Hepatocyte (in vitro differentiated cells): ENCODE results near the gene PDXDC1. TPM values are rescaled to one million over a fixed set of nuclear protein-coding genes. Genes with fewer than 3 reads are reported as not detected.
"Not testable (repeated sequence)": the region's sequence is repeated elsewhere in the genome, so short reads cannot be mapped to it uniquely, and the experiment has no call there.

Source experiments
- DNase-seq: peaks from one replicate; pipeline ENCODE4 v3.0.0-alpha.2; 2016; ENCODE audit warnings: low spot score
- H2AFZ ChIP-seq: fragments of 200-600 bp; sonication (generic); 2 replicates; pipeline ENCODE4 v1.6.0; 2016; ENCODE audit warnings: antibody characterized with exemption, mild to moderate bottlenecking
- H3K27ac ChIP-seq: fragments of 200-600 bp; sonication (generic); 2 replicates; pipeline ENCODE4 v1.5.1; 2016; ENCODE audit warnings: mild to moderate bottlenecking
- H3K27me3 ChIP-seq: fragments of 200-600 bp; sonication (generic); 2 replicates; pipeline ENCODE4 v1.6.1; 2016
- H3K36me3 ChIP-seq: fragments of 200-600 bp; sonication (generic); replicated peaks from 2 replicates; pipeline ENCODE4 v1.5.1; 2016; ENCODE audit warnings: low read depth; ENCODE audit not compliant: insufficient read depth
- H3K4me1 ChIP-seq: fragments of 200-600 bp; sonication (generic); 2 replicates; pipeline ENCODE4 v1.5.1; 2016; ENCODE audit warnings: mild to moderate bottlenecking, moderate library complexity; ENCODE audit not compliant: insufficient read depth
- H3K4me2 ChIP-seq: fragments of 200-600 bp; sonication (generic); 2 replicates; pipeline ENCODE4 v1.6.0; 2016
- H3K4me3 ChIP-seq: fragments of 200-600 bp; sonication (generic); 2 replicates; pipeline ENCODE4 v1.5.1; 2016; ENCODE audit warnings: mild to moderate bottlenecking
- H3K79me2 ChIP-seq: fragments of 200-600 bp; sonication (generic); 2 replicates; pipeline ENCODE4 v1.6.0; 2017; ENCODE audit warnings: mild to moderate bottlenecking
- H3K9me2 ChIP-seq: fragments of 200-600 bp; sonication (generic); replicated peaks from 2 replicates; pipeline ENCODE4 v1.6.0; 2017; ENCODE audit warnings: mild to moderate bottlenecking; ENCODE audit not compliant: insufficient read depth
- H3K9me3 ChIP-seq: fragments of 200-600 bp; sonication (generic); 2 replicates; pipeline ENCODE4 v1.5.1; 2016; ENCODE audit warnings: low read depth, mild to moderate bottlenecking
- H4K20me1 ChIP-seq: fragments of 200-600 bp; sonication (generic); 2 replicates; pipeline ENCODE4 v1.6.0; 2016; ENCODE audit warnings: mild to moderate bottlenecking; ENCODE audit not compliant: insufficient read depth, poor library complexity, severe bottlenecking
- WGBS: methylation state at CpG from one replicate; pipeline ENCODE4 v1.1.6; 2016; ENCODE audit warnings: low lambda C conversion rate; ENCODE audit errors: missing lambda C conversion rate; 5-methylcytosine and 5-hydroxymethylcytosine counted together
- polyA plus RNA-seq: library from polyadenylated mRNA; unstranded; fragments of >200 nt; fragmentation: Nextera tagmentation; extraction: Ambion mirVana; gene quantifications from 2 replicates; pipeline ENCODE4 v1.2.1, GENCODE V29; 2016
- total RNA-seq: library from RNA; depleted of rRNA; stranded (reverse); fragments of >200 nt; gene quantifications from 2 replicates; pipeline ENCODE4 v1.2.3, GENCODE V29; 2014

Gene PDXDC1
- total and polyA plus RNA-seq, 2 experiments from 2014 or later: 141 to 146 TPM

GRCh38 chr16:14996702-14997101, 21.9 kb downstream of the PDXDC1 start:
- not testable (repeated sequence) for H3K4me2 ChIP-seq, H3K27me3 ChIP-seq, H2AFZ ChIP-seq, H3K9me3 ChIP-seq, H3K4me1 ChIP-seq, H3K27ac ChIP-seq, H3K9me2 ChIP-seq, H3K4me3 ChIP-seq, DNase-seq, H3K36me3 ChIP-seq
- Histone ChIP-seq H4K20me1 (peaks cover 64% of the 10 kb centered on the region), H3K79me2 (peaks cover 82% of the 10 kb centered on the region)
- WGBS: 97% methylated on average over 6 of the region's 6 CpGs

- not testable (repeated sequence) for H3K27me3 ChIP-seq, H2AFZ ChIP-seq, H3K4me3 ChIP-seq, H3K9me2 ChIP-seq, H3K4me2 ChIP-seq, DNase-seq, H3K27ac ChIP-seq, H3K4me1 ChIP-seq, H3K9me3 ChIP-seq, H3K36me3 ChIP-seq
- 97% methylated on average over 7 of the region's 7 CpGs for whole genome bisulfite sequencing
- Histone ChIP-seq H4K20me1 (peaks cover 51% of the 10 kb centered on the region), H3K79me2 (peaks cover 73% of the 10 kb centered on the region)
These were observed 23.5 kb downstream of the PDXDC1 start for GRCh38 chr16:14998300-14998699.

GRCh38 chr16:14999845-15000244, 25.0 kb downstream of the PDXDC1 start:
- H3K36me3 ChIP-seq, DNase-seq, H3K4me1 ChIP-seq, H2AFZ ChIP-seq, H3K9me3 ChIP-seq, H3K9me2 ChIP-seq, H3K27ac ChIP-seq, H3K27me3 ChIP-seq, H3K4me2 ChIP-seq, H3K4me3 ChIP-seq: not testable (repeated sequence)
- peaks cover 38% of the 10 kb centered on the region for H4K20me1 ChIP-seq
- 92% methylated on average over 3 of the region's 3 CpGs for WGBS
- peaks cover 71% of the 10 kb centered on the region for H3K79me2 ChIP-seq

DNA sequence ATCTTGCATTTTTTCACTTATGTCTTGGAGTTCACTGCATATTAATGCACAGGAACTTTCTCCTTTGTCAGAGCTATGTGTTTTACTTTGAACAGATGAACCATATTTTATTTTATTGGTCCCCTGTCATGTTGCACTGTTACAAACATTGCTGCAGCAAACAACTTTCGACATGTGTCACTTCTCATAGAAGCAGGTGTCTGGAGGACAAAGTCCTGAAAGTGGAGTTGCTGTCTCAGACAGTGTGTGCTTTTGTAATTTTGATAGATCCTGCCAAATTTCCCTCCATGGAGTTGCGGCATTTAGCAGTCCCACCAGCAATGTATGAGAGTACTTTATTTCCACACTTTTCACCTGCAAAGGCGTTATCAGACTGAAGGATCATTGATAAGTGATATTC, 27.6 kb downstream of the PDXDC1 start:
- not testable (repeated sequence) for H3K27me3 ChIP-seq, H3K9me3 ChIP-seq, H3K36me3 ChIP-seq, H3K9me2 ChIP-seq, H3K4me2 ChIP-seq, H3K4me3 ChIP-seq, DNase-seq, H3K27ac ChIP-seq, H2AFZ ChIP-seq, H3K4me1 ChIP-seq
- peaks cover 59% of the 10 kb centered on the region for H3K79me2 ChIP-seq
- WGBS: 80% methylated on average over 1 of the region's 3 CpGs
- peaks cover 22% of the 10 kb centered on the region for H4K20me1 ChIP-seq

- not testable (repeated sequence) for H3K27me3 ChIP-seq, H3K27ac ChIP-seq, H2AFZ ChIP-seq, H3K9me2 ChIP-seq, DNase-seq, H3K4me1 ChIP-seq, H3K4me2 ChIP-seq, H3K9me3 ChIP-seq, H3K4me3 ChIP-seq, H3K36me3 ChIP-seq
- peaks cover 58% of the 10 kb centered on the region for H3K79me2 ChIP-seq
- peaks cover 14% of the 10 kb centered on the region for H4K20me1 ChIP-seq
- WGBS: 85% methylated on average over 5 of the region's 5 CpGs
These were observed 30.7 kb downstream of the PDXDC1 start for GRCh38 chr16:15005357-15006132.

DNA sequence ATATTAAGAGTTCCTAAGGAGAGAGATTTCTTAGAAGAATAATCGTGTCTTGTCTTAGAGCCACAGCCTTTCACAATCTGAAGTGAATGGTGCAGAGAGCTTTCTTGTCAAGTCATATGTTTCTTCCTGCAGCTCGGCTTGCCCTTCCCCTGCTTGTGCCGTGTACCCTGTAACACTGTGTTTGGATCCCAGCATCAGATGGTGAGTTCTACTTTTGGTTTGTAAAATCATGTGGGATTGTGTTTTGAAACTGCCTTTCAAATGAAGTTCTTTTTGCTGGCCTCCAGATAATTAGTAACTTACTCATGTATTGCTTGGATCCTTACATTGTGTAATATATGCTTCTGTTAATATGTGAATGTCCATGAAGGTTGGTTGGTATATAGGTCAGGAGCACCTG, 33.8 kb downstream of the PDXDC1 start:
- H3K27me3 ChIP-seq, H3K4me3 ChIP-seq, H3K4me2 ChIP-seq, H3K4me1 ChIP-seq, H3K36me3 ChIP-seq, H3K9me2 ChIP-seq, H4K20me1 ChIP-seq, DNase-seq, H2AFZ ChIP-seq, H3K9me3 ChIP-seq, H3K27ac ChIP-seq: not testable (repeated sequence)
- WGBS: 95% methylated on average over 3 of the region's 3 CpGs
- H3K79me2 ChIP-seq: peaks cover 50% of the 10 kb centered on the region

DNA sequence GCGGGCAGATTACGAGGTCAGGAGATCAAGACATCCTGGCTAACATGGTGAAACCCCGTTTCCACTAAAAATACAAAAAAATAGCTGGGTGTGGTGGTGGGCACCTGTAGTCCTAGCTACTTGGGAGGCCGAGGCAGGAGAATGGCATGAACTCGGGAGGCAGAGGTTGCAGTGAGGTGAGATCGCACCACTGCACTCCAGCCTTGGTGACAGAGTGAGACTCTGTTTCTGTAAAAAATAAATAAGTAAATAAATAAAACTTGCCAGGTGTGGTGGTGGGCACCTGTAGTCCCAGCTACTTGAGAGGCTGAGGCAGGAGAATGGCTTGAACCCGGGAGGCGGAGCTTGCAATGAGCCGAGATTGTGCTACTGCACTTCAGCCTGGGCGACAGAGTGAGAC, 38.1 kb downstream of the PDXDC1 start:
- H3K4me2 ChIP-seq, H3K4me1 ChIP-seq, H3K27me3 ChIP-seq, H3K4me3 ChIP-seq, H2AFZ ChIP-seq, H3K9me3 ChIP-seq, DNase-seq, H3K36me3 ChIP-seq, H3K9me2 ChIP-seq, H4K20me1 ChIP-seq, H3K27ac ChIP-seq: not testable (repeated sequence)
- H3K79me2 ChIP-seq: peaks cover 29% of the 10 kb centered on the region
- 98% methylated on average over 10 of the region's 10 CpGs for WGBS

DNA sequence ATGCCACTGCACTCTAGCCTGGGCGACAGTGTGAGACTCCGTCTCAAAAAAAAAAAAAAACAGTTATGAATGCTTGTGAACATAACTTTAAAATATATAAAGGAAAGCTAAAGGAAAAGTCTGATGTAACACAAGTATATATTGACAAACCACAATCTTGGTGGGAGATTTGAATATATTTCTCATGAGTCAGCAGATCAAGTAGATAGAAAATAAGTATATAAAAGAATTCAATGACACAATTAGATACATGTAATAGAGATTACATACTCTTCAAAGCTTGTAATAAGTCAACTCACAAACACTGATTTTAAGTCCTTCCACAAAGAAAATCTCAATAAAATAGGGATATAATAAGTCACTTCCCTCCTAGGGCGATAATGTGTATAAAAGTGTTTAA, 40.8 kb downstream of the PDXDC1 start:
- not testable (repeated sequence) for H3K9me2 ChIP-seq, H3K4me1 ChIP-seq, H3K4me3 ChIP-seq, H3K36me3 ChIP-seq, DNase-seq, H2AFZ ChIP-seq, H3K27ac ChIP-seq, H4K20me1 ChIP-seq, H3K4me2 ChIP-seq, H3K9me3 ChIP-seq, H3K27me3 ChIP-seq
- peaks cover 19% of the 10 kb centered on the region for H3K79me2 ChIP-seq
- 97% methylated on average over 3 of the region's 3 CpGs for WGBS

GRCh38 chr16:15016354-15016753, 41.5 kb downstream of the PDXDC1 start:
- Histone ChIP-seq H3K79me2 (peaks cover 19% of the 10 kb centered on the region), H3K27ac (peak overlapping the region; percentile 41)
- H3K4me2 ChIP-seq, H3K36me3 ChIP-seq, H3K4me3 ChIP-seq, H3K27me3 ChIP-seq, H3K9me3 ChIP-seq, H2AFZ ChIP-seq, DNase-seq, H4K20me1 ChIP-seq, H3K9me2 ChIP-seq, H3K4me1 ChIP-seq: not testable (repeated sequence)
- 85% methylated on average over 4 of the region's 4 CpGs for WGBS
